Natural killer cell (primary cell): ENCODE results near the gene NAALADL2. TPM values are rescaled to one million over a fixed set of nuclear protein-coding genes. Genes with fewer than 3 reads are reported as not detected.

Experiments used
- ATAC-seq, 3 donors: fragments of 150-1000 bp in 2 of 3; fragments of 200-7000 bp in 1 of 3; cut with Tn5 transposase; 1 replicate in 1 of 3; 2 replicates in 2 of 3; pipeline ENCODE4 v1.10.0; 2021; ENCODE audit warnings: mild to moderate bottlenecking in 2 of 3, moderate library complexity in 2 of 3
- DNase-seq, 2 donors: peaks; one replicate each; pipeline versions ENCODE4 v3.0.0 to v3.0.0-alpha.2; 2013 to 2021; ENCODE audit warnings: mixed read lengths in 1 of 2
- H3K27ac ChIP-seq: one replicate; pipeline ENCODE4 v1.5.1; 2013; ENCODE audit warnings: mild to moderate bottlenecking, low read length
- H3K27me3 ChIP-seq: one replicate; pipeline ENCODE4 v1.6.1; 2013; ENCODE audit warnings: low read length; ENCODE audit not compliant: control insufficient read depth, insufficient read depth
- H3K36me3 ChIP-seq: one replicate; pipeline ENCODE4 v1.6.1; 2013; ENCODE audit warnings: low read length; ENCODE audit not compliant: control insufficient read depth, insufficient read depth
- H3K4me1 ChIP-seq: one replicate; pipeline ENCODE4 v1.6.1; 2013; ENCODE audit warnings: low read length; ENCODE audit not compliant: control insufficient read depth, insufficient read depth
- H3K4me3 ChIP-seq: one replicate; pipeline ENCODE4 v1.5.1; 2013; ENCODE audit warnings: low read length
- H3K9me3 ChIP-seq: one replicate; pipeline ENCODE4 v1.6.1; 2013; ENCODE audit warnings: low read length; ENCODE audit not compliant: control insufficient read depth, insufficient read depth
- H3K27ac Mint-ChIP-seq, 2 donors: one replicate each; pipeline ENCODE4 v1.8.0; 2022; ENCODE audit warnings: mild to moderate bottlenecking in 2 of 2, mixed read lengths in 2 of 2, moderate library complexity in 1 of 2
- H3K27me3 Mint-ChIP-seq, 2 donors: one replicate each; pipeline ENCODE4 v1.8.0; 2022; ENCODE audit warnings: low read depth in 2 of 2, mixed read lengths in 2 of 2
- H3K36me3 Mint-ChIP-seq: one replicate; pipeline ENCODE4 v1.8.0; 2022; ENCODE audit warnings: mixed read lengths
- H3K4me1 Mint-ChIP-seq, 2 donors: one replicate each; pipeline ENCODE4 v1.8.0; 2022; ENCODE audit warnings: mixed read lengths in 2 of 2
- H3K4me3 Mint-ChIP-seq: one replicate; pipeline ENCODE4 v1.8.0; 2022; ENCODE audit warnings: mild to moderate bottlenecking, moderate library complexity, mixed read lengths
- H3K9me3 Mint-ChIP-seq, 2 donors: one replicate each; pipeline ENCODE4 v1.8.0; 2022; ENCODE audit warnings: mixed read lengths in 2 of 2
- WGBS: methylation state at CpG from one replicate; pipeline ENCODE4 v1.1.7; 2013; ENCODE audit warnings: missing lambda C conversion rate; ENCODE audit not compliant: insufficient coverage; 5-methylcytosine and 5-hydroxymethylcytosine counted together
- intact Hi-C: fragments of 100-400 bp; cut with micrococcal nuclease; formaldehyde crosslinking; loops from one replicate; pipeline ENCODE4 v1.14.2; 2022
- total RNA-seq, 4 donors: library from RNA; stranded (reverse); fragments of 120-200 nt in 1 of 4; gene quantifications; one replicate each; pipeline versions ENCODE4 v1.2.3 to v1.2.4, GENCODE V29; 2013 to 2022
- TF ChIP-seq, protein P1 (sequence below): fragments of 200-600 bp; IDR thresholded peaks from one replicate; pipeline ENCODE4 v1.8.0; 2022; ENCODE audit warnings: antibody characterized with exemption

NAALADL2 gene
- total RNA-seq, 3 donors from 2014 or later (not counting 1 experiment from before 2014, with no cell fraction given), result not detected

DNA sequence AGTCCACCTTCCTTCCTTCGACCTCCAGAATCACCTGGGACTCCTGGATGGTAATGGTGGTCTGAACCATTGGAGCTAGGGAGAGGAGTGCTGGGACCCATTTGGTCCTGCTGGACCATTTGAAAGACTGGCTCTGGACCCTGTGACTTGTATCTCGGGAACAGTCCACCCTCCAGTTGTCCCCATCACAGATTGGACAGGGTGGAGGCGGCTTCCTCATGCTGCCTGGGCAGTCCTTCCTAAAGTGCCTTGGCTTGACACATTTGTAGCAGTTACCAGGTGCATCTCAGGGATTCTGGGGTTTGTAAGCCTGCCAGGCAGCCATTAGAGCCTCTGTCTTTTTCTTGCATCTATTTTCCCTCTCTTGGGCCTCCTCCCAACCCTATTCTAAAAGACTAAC, 758.1 kb downstream of the NAALADL2 start:
- ATAC-seq (no peak), DNase-seq (no peak)
- Histone ChIP-seq H3K4me1 (no peaks in the 10 kb centered on the region), H3K36me3 (no peaks in the 10 kb centered on the region), H3K4me3 (no peak overlapping the region), H3K27ac (no peak overlapping the region), H3K9me3 (peaks cover 21% of the 10 kb centered on the region), H3K27me3 (no peaks in the 10 kb centered on the region)
- H3K4me3 Mint-ChIP-seq, result no peak overlapping the region
- TF ChIP-seq, protein P1, sequence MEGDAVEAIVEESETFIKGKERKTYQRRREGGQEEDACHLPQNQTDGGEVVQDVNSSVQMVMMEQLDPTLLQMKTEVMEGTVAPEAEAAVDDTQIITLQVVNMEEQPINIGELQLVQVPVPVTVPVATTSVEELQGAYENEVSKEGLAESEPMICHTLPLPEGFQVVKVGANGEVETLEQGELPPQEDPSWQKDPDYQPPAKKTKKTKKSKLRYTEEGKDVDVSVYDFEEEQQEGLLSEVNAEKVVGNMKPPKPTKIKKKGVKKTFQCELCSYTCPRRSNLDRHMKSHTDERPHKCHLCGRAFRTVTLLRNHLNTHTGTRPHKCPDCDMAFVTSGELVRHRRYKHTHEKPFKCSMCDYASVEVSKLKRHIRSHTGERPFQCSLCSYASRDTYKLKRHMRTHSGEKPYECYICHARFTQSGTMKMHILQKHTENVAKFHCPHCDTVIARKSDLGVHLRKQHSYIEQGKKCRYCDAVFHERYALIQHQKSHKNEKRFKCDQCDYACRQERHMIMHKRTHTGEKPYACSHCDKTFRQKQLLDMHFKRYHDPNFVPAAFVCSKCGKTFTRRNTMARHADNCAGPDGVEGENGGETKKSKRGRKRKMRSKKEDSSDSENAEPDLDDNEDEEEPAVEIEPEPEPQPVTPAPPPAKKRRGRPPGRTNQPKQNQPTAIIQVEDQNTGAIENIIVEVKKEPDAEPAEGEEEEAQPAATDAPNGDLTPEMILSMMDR, result no peak
- H3K27ac Mint-ChIP-seq, result no peak overlapping the region
- no peaks in the 10 kb centered on the region for H3K4me1 Mint-ChIP-seq
- no peaks in the 10 kb centered on the region for H3K27me3 Mint-ChIP-seq
- intact Hi-C loops, result no loop called here
- WGBS, result 84% methylated on average over 3 of the region's 3 CpGs
- H3K36me3 Mint-ChIP-seq, result peaks cover 5% of the 10 kb centered on the region
- peaks cover 8 to 20% of the 10 kb centered on the region in 2 donors for H3K9me3 Mint-ChIP-seq

DNA sequence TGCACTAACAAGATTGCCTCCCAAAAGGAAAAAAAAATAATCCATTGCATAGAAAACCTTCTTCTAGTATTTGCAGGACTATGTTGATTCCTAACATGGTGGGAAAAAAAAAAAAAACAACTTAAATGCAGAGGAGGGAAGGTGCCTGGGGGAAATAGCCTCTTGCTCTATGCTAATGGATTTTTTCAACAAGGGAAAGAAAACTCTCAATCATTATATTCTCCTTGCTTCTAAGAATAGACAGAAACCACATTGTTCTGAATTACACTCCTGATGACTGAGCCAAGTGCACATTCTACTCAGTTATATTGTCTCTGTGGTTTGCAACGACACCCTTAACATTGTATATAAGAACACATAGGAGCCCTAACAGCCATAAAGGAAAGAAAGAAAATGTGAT, 760.2 kb downstream of the NAALADL2 start:
- H3K9me3 ChIP-seq, result peaks cover 21% of the 10 kb centered on the region
- Mint-ChIP-seq H3K4me1 (no peaks in the 10 kb centered on the region), H3K4me3 (no peak overlapping the region), H3K27me3 (no peaks in the 10 kb centered on the region), H3K9me3 (peaks cover 12 to 21% of the 10 kb centered on the region in 2 donors), H3K27ac (no peak overlapping the region), H3K36me3 (peaks cover 5% of the 10 kb centered on the region)
- WGBS, result no CpG with 5 or more reads among the region's 1 CpG
- H3K27ac ChIP-seq, result no peak overlapping the region
- H3K36me3 ChIP-seq, result no peaks in the 10 kb centered on the region
- TF ChIP-seq, protein P1, result no peak
- ATAC-seq, result no peak
- H3K4me3 ChIP-seq, result no peak overlapping the region
- intact Hi-C loops, result no loop called here
- no peak for DNase-seq
- H3K4me1 ChIP-seq, result no peaks in the 10 kb centered on the region
- H3K27me3 ChIP-seq, result no peaks in the 10 kb centered on the region

DNA sequence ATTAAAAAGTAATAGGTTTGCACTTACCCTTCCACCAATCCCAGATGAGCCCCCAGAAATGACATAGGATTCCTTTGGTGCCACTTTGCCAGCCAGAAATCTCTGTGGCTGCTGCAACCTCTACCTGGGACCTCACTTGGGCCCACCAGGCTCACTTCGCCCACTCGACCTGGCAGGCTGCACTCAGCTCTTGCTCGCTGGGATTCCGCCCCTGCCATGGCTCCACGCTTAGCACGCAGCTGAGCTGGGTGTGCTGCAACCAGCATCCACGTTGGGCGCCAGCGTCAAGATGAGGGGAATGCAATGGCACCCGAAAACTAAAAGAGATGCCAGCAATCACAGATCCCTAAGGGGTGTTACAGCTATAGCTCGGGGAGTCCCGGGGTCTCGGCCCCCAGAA, 761.0 kb downstream of the NAALADL2 start:
- H3K27me3 Mint-ChIP-seq, result no peaks in the 10 kb centered on the region
- no peak for DNase-seq
- no peak overlapping the region for H3K4me3 Mint-ChIP-seq
- H3K36me3 ChIP-seq, result no peaks in the 10 kb centered on the region
- peaks cover 21% of the 10 kb centered on the region for H3K9me3 ChIP-seq
- H3K4me3 ChIP-seq, result no peak overlapping the region
- H3K27ac ChIP-seq, result no peak overlapping the region
- ATAC-seq, result no peak
- no peaks in the 10 kb centered on the region for H3K4me1 ChIP-seq
- WGBS, result 95% methylated on average over 13 of the region's 13 CpGs
- intact Hi-C loops, result no loop called here
- H3K27ac Mint-ChIP-seq, result no peak overlapping the region
- no peaks in the 10 kb centered on the region for H3K4me1 Mint-ChIP-seq
- peaks cover 5% of the 10 kb centered on the region for H3K36me3 Mint-ChIP-seq
- H3K27me3 ChIP-seq, result no peaks in the 10 kb centered on the region
- TF ChIP-seq, protein P1, result no peak
- peaks cover 12 to 21% of the 10 kb centered on the region in 2 donors for H3K9me3 Mint-ChIP-seq

DNA sequence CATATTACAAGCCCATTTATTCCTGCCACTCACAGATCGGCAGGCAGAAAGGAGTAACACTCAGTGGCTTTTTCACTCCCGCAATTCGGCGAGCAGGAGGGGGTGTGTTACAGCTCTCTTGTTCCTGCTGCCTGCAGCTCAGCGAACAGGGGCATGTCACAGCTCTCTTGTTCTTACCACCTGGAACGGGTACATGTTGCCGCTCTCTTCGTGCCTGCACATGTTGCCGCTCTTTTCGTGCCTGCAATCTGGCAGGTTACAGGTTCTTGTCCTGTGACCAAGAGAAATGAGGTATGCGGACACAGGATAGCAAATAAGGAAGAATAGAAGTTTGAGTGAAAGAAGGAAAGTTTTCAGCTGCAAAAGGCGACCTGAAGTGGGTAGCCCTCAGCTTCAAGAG, 761.4 kb downstream of the NAALADL2 start:
- Mint-ChIP-seq H3K27me3 (no peaks in the 10 kb centered on the region), H3K4me1 (no peaks in the 10 kb centered on the region), H3K9me3 (peaks cover 12 to 21% of the 10 kb centered on the region in 2 donors), H3K4me3 (no peak overlapping the region), H3K27ac (no peak overlapping the region), H3K36me3 (peaks cover 5% of the 10 kb centered on the region)
- Histone ChIP-seq H3K4me1 (no peaks in the 10 kb centered on the region), H3K36me3 (no peaks in the 10 kb centered on the region), H3K9me3 (peaks cover 21% of the 10 kb centered on the region), H3K27ac (no peak overlapping the region), H3K4me3 (no peak overlapping the region), H3K27me3 (no peaks in the 10 kb centered on the region)
- TF ChIP-seq, protein P1, result no peak
- intact Hi-C loops, result no loop called here
- ATAC-seq (no peak), DNase-seq (no peak)
- 95% methylated on average over 12 of the region's 12 CpGs for WGBS
